GM18520 (cell line): Measurements from ENCODE around the gene SCT.

ENCODE experiments used
- ATAC-seq: cut with Tn5 transposase; IDR thresholded peaks from one replicate; pipeline ENCODE4 v1.9.1; 2021; ENCODE audit not compliant: unreplicated experiment

SCT gene

DNA sequence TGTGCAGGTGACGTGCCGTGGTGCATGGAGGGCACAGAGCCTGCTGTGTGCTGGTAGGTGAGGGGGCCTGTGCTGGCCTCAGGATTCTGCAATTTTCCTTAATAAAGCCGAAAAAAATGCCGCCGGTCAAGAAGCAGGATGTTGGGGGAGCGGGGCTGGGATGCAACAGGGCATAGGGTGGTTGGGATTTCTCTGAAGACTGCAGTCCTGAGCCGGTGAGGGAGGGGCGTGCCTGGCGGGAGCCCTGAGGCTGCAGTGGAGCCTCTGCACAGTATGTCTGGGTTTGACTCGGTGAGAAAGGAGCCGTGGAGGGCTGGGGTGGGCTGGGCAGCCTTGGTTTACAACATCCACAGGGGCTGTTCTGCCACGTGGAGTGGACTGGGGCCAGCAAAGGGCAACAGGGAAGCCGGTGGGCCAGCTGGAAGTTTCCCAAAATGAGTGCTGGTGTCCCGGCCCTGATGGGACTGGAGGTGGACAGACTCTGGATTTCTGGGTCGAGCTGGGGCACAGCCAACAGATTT is 3.6 kb downstream of the SCT start:
- ATAC-seq = no peak

DNA sequence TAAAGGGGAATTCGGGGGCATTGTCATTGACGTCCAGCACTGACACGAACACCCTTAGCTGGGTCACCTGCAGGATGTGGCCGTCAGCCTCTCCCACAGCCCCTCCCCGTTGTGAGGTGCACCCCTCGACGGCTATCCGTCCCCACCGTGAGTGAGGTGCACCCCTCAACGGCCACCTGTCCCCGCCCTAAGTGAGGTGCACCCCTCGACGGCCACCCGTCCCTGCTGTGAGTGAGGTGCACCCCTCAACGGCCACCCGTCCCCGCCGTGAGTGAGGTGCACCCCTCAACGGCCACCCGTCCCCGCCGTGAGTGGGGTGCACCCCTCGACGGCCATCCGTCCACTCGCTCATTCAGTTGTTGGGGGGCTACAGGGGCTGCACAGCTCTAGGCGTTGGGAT is 5.1 kb downstream of the SCT start:
- no peak for ATAC-seq

DNA sequence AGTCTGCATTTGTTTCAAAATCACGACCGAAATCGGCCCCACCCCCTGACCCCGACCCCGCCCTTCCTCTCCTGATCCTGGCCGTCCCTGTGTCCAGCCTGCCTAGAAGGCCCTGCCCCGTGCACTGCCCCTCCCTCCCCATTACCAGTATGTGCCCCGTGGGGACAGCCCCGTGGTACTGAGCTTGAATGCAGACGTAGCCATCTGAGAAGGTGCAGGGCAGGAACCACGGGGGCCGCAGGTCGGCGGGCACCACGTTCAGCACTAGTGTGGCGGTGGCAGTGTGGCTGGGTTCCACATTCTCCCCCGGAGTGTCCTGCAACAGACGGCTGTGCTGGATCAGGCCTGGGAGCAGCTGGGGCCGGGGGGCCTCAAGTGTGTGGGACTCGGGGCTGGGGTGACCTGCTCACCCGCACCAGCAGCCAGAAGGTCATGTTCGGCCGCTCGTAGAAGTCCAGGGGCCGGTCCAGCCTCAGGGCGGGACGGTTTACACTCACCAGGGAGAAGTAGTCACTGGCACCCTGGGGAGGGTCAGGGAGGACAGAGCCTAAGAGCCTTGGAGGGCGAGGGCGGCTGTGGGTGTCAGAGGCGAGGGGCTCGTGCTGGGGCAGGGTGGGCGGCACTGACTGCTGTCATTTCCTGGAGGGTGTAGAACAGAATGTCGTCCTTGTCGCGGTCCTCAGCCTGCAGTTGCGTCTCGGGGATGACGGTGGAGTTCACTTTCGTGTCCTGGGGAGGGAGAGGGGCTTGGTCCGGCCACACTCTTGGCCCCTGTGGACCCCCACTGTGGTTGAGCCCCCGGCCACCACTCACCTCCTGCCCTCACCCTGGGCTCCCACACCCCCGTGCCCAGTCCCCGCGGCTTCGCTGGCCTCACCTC is 5.8 kb downstream of the SCT start:
- no peak for ATAC-seq

DNA sequence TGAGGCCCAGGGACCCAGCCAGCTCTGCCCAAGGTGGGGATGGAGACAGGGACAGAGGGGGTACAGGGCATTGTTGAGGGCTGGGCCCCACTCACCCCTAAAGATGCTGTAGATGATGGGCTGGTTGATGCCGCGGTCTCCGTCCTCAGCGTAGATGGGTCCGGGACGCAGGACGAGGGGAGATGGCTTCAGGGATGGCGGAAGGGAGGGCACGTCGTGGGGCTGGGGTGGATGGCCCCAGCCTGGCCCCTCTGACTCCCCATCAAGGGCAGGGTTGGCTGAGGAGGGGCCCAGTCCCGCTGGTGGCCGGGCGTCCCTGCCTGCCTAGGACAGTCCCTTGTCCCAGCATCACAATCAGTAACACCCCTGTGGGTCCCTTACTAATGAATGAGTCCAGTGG is 6.8 kb downstream of the SCT start:
- ATAC-seq = no peak

DNA sequence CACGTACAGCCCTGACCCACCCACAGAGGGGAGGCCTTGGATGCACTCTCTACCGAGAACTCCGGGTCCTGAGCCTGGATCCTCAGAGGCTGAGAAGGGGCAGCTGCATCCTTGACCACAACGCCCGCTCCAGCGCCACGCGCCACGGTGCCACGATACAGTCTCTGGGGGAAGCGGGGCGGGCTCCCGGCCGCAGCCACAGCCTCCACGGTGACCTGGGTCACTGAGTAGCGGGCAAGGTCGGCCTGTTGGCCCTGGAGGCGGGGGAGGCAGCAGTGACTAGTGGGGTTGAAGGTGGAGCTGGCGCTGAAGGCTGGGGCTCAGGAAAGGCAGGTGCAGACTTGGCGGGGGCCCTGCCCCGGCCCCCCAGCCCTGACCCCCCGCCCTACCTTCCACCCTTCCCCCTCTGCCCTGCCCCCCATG is 7.3 kb downstream of the SCT start:
- no peak for ATAC-seq

DNA sequence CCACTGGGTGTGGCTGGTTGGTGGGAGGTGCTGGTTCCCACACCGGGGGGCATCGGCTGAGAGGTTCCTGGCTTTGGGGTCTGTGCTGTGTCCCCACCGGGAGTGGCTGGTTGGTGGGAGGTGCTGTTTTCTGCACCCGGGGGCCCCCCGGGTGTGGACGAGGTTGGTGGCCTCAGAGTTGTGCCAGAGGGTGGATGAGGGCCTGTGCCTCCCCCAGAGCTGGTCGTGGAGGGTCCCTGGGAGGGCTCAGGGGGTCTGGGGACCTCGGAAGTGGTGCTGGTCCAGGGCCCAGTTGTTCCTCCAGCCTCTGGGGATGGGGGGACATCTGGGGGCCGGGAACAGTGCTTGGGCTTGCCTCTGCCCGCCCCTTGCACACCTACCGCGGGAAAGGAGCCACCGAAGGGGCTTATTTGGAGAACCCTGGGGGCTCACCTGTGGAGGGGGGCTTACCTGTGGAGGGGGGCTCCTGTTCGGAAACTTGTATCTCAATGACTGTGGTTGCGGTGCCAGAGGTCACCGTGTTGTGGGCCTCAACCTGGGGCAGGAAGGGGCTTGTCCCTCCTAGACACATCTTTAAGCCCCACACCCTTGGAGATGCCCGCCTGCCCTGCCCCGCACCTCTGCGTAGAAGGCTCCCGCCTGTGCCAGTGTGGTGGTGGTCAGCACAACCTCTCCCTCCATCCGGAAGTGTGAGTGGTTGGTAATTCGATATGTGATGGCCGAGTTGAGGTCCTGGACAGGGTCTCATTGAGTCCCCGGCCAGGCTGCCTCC is 7.9 kb downstream of the SCT start:
- no peak for ATAC-seq

DNA sequence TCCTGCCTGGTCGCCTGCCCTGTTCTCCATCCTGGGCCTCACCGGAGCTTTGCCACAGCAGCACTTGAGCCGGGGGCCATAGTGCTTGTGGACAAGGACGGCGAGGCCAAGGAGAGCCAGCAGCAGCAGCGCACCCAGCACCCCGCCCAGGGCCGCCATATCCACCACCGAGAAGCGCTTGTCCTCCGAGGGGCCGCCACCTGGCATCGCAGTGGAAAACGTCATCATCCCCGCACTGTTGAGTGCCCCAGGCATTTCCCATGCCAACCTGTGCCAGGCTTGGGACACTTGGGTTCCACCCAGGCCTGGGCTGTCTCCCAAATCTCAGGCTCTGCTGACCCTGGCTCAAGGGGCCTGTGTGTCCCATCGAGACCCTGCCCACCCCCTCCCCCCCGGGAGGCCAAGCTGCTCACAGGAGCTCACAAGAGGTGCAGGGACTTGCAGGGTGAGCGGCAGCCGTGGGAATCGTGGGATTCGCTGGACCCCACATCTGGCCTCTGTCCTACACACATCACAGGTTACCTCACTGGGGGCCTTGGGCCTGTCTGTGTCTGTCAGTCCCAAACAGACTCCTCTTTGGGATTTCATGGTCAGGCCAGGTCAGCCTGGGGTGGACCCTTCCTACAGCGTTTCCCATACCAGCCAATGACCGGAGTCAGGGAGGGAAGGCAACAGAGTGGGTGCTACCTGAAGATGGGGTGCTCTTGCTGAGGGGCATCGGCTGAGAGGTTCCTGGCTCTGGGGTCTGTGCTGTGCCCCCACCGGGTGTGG is 8.9 kb downstream of the SCT start:
- no peak for ATAC-seq

DNA sequence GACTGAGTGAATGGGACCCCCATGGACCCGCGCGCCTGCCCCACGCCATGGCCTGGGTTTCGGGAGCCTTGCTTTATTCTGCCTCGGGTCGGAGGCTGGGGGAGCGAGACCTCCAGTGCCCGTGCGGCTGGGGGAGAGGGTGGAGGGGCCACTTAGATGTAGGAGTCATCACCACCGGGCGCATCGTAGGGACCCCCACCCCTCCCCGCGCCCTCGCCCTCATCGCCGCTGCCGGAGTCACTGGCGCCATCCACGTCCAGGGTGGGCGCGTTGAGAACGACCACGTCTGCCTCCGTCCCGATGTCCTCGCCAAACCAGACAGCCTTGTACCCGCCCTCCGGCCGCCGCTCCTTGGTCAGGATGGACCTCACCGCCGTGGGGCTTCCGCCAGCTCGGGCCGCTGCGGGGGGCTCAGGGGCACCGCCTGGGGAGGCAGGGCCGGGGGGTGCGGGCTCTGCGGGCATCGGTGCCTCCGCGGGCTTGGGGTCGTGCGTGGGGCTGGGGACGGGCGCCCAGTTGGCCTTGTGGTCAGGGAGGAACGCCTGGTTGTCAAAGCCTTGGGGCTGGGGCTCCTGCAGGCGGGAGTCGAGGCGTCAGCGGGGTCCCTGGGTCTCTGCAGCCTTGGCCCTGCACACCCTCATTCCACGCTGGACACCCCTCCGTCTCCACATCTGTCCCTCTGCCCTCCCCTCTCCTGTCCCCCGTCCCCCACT is 9.6 kb downstream of the SCT start:
- no peak for ATAC-seq

DNA sequence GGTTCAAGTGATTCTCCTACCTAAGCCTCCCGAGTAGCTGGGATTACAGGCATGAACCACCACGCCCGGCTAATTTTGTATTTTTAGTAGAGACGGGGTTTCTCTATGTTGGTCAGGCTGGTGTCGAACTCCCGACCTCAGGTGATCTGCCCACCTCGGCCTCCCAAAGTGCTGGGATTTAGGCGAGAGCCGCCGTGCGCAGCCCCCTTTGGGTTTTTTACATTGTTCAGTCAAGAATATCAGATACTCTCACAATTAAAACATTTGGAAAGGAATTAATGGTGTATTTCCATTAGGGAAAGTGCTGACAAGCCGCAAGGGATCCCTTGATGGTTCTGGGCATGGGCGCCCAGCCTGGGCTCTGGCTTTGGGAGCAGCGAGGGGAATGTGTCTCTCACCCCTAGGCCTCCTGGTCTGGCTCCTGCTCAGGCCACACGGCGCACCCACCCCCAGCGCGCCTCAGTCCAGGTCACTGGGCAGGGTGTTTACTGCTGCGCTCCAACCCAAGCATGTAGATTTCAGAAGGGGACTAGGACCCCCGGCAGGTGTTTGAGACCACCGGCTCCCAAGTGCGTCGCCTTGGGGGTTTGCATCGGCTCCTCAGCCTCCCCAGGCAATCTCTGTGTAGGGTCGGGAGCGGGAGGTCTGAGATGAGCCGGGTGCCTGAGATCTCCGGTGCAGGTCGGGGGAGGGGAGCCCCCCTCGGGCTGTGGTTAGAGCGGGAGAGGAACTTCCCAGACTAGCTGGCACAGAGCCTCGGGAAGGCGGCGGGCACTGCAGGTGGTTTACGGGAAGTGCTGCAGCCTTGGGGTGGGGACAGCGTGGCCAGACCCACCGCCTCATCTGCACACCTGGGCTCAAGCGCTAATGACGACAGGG is 10.4 kb downstream of the SCT start:
- no peak for ATAC-seq

DNA sequence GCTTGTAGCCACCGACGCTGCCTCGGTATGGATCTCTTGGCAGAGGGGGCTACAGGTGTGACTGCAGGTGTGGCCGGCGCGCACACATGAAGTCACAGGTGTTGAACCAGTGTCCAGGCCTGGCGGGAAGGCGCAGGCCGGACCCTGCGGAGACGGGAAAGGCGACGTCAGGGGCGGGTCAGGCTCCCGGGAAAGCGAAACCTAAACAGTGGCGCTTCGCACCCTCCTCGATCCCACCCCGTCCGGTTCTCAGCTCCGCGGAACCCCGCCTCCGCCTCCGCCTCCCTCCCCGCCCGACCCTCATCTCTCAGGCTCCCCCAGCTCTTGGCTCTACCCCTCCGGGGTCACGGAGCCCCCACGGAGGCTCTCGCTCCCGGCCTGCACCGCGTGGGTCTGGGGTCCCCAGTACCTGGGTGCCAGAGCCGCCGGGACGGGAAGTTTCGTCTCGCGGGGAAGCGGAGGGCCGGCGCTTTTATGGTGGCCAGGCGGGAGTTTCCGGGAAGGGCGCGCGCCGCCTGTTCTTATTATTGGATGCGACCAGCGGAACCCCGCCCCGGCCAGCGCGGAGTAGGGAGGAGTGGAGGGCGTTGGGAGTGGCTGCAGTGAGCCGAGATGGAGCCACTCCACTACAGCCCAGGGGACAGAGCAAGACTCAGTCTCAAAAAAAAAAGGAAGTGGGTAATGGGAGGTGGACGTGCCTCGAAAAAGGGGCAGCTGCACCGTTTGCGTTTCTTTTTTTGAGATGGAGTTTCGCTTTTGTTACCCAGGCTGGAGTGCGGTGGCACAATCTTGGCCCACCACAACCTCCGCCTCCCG is 11.3 kb downstream of the SCT start, which contains the start of gene IRF7:
IRF7 (minus strand) TSS at position 447 of the 816 bp plus-strand sequence. CDS start 586 bp downstream, outside the sequence.
- peak; percentile 66 for ATAC-seq

DNA sequence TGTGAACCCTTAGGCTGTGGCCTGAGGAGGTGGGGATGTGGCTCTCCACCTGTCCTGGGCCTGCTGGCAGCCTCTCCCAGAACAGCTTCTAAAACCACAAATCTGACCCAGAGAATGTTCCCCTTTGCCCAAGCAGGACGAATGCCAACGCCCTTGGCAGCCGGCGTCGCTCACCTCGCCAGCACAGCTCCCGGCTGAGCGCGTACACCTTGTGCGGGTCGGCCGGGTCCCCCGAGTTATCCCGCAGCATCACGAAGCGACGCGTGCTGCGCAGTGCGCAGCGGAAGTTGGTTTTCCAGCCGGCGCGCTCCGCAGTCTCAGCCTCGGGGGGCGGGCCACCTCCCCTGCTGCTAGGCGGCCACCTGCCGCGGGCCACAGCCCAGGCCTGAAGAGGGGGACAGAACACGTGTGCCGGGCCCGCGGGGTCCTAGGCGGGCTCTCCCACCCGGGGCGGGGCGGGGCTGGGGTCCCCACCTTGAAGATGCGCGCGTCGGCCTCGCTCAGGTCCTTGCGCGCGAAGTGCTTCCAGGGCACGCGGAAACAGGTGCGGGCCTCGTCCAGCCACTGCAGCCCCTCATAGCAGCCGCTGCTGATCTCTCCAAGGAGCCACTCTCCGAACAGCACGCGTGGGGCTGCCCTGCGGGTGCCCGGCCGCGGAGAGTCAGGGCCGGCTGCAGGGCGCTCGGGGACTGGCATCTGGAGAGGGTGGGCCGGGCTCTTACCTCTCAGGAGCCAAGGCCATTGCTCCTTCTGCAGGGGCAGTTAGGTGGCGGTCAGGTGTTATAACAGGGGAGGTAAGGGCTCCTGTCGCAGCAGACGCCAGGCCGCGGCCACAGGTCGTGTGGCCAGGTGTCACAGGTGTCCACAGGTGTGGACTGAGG is 12.1 kb downstream of the SCT start:
- no peak for ATAC-seq

DNA sequence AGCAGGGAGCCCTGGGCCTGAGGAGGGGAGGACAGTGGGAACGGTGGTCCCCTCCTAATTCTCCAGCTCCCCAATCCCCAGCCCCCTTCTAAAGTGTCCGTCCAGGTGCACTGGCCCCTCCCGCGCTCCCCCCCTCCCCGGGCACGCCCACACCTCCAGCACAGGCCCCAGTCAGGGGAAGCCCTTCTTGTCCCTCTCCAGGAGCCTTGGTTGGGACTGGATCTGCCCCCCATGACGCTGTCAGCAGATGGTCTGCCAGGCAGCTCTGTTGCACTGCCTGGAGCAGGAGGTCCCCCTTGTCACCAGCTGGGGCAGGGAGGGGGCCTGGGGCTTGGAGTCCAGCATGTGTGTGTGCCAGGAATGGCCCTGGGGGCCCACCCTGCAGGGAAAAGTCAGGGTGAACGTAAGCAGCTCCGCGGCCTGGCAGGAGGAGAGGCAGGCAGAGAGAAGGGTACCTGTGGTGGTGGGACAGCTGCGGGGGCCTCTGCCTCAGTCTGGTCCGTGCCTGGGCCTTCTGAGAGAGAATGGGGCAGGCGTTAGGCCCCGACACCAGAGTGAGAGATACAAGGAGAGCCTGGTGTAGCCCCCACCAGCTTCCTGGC is 12.9 kb downstream of the SCT start:
- no peak for ATAC-seq

DNA sequence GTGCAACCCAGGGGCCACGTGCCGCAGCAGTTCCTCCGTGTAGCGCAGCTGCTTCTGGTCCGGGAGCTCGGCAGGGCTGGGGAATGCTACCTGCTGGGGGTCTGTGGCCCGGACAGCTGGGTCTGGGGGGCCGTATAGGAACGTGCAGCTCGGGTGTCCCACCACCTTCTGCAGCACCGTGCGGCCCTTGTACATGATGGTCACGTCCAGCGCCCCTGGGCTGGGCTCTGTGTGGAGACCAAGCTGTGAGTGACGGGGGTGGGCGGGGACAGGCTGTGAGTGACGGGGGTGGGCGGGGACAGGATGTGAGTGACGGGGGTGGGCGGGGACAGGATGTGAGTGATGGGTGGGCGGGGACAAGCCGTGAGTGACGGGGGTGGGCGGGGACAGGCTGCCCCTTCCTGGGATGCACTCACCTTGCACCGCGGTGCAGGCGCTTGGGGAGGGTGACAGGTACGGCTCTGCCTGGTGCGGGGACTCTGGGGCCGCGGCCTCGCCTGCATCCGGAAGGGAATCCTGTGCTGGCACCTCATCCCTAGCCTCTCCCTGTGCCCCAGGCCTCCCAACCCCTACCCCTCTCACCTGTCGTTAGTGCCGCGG is 13.5 kb downstream of the SCT start:
- no peak for ATAC-seq

DNA sequence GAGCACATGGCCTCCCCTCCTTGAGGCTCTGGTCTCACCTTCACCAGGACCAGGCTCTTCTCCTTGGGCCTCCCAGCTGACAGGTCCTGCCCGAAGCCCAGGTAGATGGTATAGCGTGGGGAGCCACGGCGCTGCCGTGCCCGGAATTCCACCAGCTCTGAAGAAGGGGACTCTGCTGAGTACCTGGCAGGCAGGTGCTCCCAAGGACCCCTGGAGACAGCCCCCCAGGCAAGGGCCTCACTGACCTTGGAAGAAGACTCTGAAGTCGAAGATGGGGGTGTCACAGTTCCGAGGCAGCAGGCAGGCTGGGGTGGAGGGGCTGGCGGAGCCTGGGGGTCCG is 14.1 kb downstream of the SCT start:
- no peak for ATAC-seq

DNA sequence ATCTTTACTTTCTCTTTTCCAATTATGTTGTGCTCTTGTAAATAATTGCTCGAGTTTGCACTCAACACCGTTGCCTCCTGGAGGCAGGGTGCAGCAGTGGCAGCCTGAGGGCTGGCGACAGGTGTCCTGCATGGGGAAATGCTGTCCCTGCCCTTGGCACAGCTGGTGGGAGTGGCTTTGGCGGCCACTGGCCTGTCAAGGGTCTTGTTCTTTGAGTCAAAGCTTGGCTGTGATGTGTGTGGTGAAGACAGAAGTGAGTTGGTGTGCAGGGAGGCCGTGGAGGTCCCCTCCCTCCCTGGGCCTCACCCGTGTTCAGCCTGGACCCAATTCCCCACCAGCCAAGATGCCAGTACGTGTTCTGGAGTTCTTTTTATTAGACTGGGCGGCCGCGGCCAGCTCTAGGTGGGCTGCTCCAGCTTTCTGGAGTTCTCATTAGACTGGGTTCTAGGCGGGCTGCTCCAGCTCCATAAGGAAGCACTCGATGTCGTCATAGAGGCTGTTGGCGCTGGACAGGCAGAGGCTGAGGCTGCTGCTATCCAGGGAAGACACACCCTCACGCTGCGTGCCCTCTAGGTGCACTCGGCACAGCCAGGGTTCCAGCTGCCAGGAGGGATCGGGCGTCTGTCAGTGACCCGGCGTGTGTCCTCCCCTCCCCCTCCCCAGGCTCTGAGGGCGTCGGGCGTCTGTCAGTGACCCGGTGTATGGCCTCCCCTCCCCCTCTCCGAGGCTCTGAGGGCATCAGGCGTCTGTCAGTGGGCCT is 14.6 kb downstream of the SCT start:
- ATAC-seq = no peak
